SIG-M5 treated with dmso at 0.1 percent for 504 hours (cell line): Measurements from ENCODE around the gene KCNE3.

Source experiments
- DNase-seq: peaks from one replicate; lab custom pipeline; 2025; ENCODE audit not compliant: unreplicated experiment; lab: John Stamatoyannopoulos, UW

The KCNE3 gene

GRCh38 chr11:74466916-74467885 is at the start of gene KCNE3:
Gene KCNE3 (minus strand): TSS chr11:74467549. CDS start chr11:74457563, 9,986 bp downstream.
- DNase-seq = no peak

GRCh38 chr11:74507582-74507981 is 40.2 kb upstream of the KCNE3 start:
- no peak for DNase-seq

- no peak for DNase-seq
Observed at GRCh38 chr11:74506823-74507222, 39.5 kb upstream of the KCNE3 start.

- no peak for DNase-seq
Observed at GRCh38 chr11:74505911-74506310, 38.6 kb upstream of the KCNE3 start.

GRCh38 chr11:74504100-74504691 is 36.8 kb upstream of the KCNE3 start:
- DNase-seq = no peak

GRCh38 chr11:74494916-74495315 is 27.6 kb upstream of the KCNE3 start:
- DNase-seq = no peak

GRCh38 chr11:74493791-74494630 is 26.7 kb upstream of the KCNE3 start:
- DNase-seq = peak; percentile 44

GRCh38 chr11:74492974-74493790 is 25.8 kb upstream of the KCNE3 start, which contains the start of gene LIPT2:
Gene LIPT2 (minus strand): TSS chr11:74493724. CDS start chr11:74493703, 21 bp downstream.
- peak; percentile 93 for DNase-seq

GRCh38 chr11:74492084-74492483 is 24.7 kb upstream of the KCNE3 start:
- no peak for DNase-seq

- peak; percentile 40 for DNase-seq
Observed at GRCh38 chr11:74490941-74491340, 23.6 kb upstream of the KCNE3 start.

- DNase-seq = no peak
Observed at GRCh38 chr11:74487875-74488274, 20.5 kb upstream of the KCNE3 start.

GRCh38 chr11:74485868-74486267 is 18.5 kb upstream of the KCNE3 start:
- no peak for DNase-seq

- no peak for DNase-seq
Observed at GRCh38 chr11:74480688-74481417, 13.5 kb upstream of the KCNE3 start.

- no peak for DNase-seq
Observed at GRCh38 chr11:74479732-74480123, 12.4 kb upstream of the KCNE3 start.

- no peak for DNase-seq
Observed at GRCh38 chr11:74478877-74479731, 11.8 kb upstream of the KCNE3 start.

- DNase-seq = no peak
Observed at GRCh38 chr11:74476536-74476935, 9.2 kb upstream of the KCNE3 start.

GRCh38 chr11:74474316-74474715 is 7.0 kb upstream of the KCNE3 start:
- no peak for DNase-seq

- no peak for DNase-seq
Observed at GRCh38 chr11:74473382-74474173, 6.2 kb upstream of the KCNE3 start.
